Inflammatory macrophage treated with lipopolysaccharide for 1 hour (primary cell): ENCODE data around the gene RGS9BP.
"Not testable (repeated sequence)": the region's sequence is repeated elsewhere in the genome, so short reads cannot be mapped to it uniquely, and the experiment has no call there.

ENCODE experiments used
- DNase-seq, 2 donors: peaks; one replicate each; pipeline ENCODE4 v3.0.0-alpha.2; 2020 to 2022

Gene RGS9BP

GRCh38 chr19:32672841-32673240 lies 2.8 kb upstream of the RGS9BP start:
- DNase-seq: no peak

- no peak for DNase-seq
Observed at GRCh38 chr19:32673573-32673972, 2.1 kb upstream of the RGS9BP start.

DNA sequence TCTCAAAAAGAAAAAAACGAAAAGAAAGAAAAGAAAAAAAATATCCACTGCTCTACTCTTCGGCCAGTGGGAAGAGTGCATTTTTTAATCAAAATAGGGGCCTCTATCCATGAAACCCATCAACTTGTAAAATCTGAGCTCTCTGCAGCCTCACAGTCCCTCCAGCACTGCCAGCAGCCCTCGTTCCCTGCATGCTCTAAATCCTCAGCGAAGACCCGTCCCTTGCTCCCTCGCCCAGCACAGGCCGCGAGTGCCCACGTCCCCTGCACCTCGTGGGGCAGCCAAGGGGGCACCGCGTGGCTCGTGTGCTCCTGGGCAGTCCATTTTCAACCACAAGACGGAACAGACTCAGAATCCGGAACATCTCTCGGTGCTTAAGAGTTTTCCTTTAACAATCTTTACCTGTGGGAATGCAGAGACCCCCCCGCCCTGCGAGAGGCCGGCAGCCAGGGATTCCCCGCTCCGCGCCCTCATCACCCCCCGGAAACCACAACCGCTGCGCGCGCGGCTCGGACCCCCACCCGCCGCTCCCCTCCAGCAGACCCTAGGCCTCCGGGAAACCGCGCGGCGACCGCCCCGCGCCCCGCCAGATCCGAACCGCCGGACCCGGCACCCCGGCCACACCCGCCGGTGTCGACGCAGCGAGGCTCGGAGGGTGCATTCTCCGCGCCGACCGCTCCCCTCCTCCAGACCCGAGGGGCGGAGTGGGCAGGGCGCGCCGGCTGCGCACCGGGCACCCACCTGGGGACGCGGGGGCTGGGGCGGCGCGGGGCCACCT lies 1.3 kb upstream of the RGS9BP start:
- DNase-seq: no peak

DNA sequence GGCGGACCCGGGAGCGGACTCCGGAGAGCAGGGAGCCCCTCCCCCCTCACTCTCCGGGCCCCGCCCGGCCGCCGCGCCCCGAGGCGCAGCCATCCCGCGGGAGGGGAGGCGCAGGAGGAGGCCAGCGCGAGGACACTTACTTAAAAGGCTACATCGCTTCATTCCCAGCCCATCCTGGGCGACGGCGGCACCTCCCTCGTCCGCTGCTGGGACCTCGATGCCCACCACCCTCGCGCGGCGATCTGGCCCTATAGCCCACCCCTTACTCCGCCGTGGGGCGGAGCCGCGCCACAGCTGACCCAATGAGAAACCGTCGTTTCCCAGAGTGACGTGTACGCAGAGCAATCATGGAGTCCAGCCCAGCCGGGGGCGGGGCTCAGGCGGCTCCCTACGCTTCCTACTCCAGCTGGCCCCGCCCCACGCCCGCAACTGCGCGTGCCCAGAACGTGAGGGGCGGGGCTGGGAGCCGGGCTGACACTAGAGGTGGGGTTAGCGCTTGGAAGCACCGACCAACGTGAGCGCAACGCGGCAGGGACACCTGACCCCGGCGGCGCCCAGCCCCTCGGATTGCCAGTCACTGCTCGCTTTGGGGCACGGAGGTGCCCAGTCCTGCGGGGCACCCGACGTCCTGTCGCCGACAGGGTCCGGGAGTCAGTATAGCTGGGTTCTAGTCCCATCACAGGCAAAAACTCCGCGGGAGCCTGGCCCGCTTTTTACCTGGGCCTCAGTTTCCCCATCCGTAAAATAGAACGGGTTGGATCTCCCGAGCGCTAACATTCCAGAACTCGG lies 523 bp upstream of the RGS9BP start, which contains the start of gene ANKRD27:
TSS of gene ANKRD27 (minus strand) at position 250 of the 789 bp plus-strand sequence. CDS start 16,165 bp downstream, outside the sequence.
- peak; percentile 97 to 99 for DNase-seq

DNA sequence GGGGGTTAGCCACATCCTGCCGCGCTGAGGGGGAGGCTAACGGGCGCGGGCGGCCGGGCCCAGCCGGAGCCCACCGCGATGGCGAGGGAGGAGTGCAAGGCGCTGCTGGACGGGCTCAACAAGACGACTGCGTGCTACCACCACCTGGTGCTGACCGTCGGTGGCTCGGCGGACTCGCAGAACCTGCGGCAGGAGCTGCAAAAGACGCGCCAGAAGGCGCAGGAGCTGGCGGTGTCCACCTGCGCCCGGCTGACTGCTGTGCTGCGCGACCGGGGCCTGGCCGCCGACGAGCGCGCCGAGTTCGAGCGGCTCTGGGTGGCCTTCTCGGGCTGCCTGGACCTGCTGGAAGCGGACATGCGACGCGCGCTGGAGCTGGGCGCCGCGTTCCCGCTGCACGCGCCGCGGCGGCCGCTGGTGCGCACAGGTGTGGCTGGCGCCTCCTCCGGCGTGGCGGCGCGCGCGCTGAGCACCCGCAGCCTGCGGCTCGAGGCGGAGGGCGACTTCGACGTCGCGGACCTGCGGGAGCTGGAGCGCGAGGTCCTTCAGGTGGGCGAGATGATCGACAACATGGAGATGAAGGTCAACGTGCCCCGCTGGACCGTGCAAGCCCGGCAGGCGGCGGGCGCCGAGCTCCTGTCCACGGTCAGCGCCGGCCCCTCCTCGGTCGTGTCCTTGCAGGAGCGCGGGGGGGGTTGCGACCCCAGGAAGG lies 692 bp downstream of the RGS9BP start:
- DNase-seq: no peak

GRCh38 chr19:32676895-32677359 lies 1.3 kb downstream of the RGS9BP start:
- no peak for DNase-seq

DNA sequence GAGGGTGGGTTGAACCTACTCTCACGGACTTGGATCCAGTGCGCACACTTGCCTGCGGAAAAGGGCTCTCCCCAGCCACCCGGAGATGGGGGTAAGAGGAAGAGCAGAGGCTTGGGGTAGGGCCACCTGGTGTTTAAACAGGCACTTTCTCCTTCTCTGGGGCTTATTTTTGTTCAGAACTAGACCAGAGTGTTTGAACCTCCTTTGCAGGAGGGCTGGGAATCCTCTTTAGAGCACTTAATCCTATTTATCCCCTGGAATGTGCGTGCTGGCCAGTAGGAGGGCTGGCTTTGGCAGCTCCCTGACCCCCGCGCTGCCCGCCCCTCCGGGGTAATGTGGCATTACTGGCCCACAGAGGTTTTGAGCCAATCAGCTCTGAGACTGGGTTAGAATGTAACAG lies 2.0 kb downstream of the RGS9BP start:
- no peak for DNase-seq

DNA sequence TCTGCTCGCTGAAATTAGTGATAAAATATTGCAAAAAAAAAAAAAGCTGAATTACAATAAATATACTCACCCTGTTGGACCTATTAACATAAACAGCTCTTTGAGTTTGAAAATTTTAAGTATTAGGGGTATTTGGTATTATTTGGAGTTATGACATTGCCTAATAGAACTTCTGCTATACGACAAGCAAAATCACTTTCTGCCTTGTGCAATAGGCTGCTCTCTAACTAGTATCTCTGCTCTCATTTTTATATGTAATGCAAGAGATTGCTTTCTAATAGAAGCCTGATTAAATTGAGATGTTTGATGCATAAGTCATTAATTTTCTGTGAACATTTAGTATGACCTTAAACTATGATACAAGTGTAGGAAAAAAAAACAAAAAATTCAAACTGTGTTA lies 5.3 kb downstream of the RGS9BP start:
- peak in 1 of 2 donors; percentile 26 for DNase-seq

- DNase-seq: no peak
Observed at GRCh38 chr19:32682317-32682716, 6.7 kb downstream of the RGS9BP start.

- DNase-seq: no peak
Observed at GRCh38 chr19:32686847-32687475, 11.3 kb downstream of the RGS9BP start.

GRCh38 chr19:32687681-32688080 lies 12.0 kb downstream of the RGS9BP start:
- no peak for DNase-seq

- no peak for DNase-seq
Observed at GRCh38 chr19:32688311-32688710, 12.7 kb downstream of the RGS9BP start.

DNA sequence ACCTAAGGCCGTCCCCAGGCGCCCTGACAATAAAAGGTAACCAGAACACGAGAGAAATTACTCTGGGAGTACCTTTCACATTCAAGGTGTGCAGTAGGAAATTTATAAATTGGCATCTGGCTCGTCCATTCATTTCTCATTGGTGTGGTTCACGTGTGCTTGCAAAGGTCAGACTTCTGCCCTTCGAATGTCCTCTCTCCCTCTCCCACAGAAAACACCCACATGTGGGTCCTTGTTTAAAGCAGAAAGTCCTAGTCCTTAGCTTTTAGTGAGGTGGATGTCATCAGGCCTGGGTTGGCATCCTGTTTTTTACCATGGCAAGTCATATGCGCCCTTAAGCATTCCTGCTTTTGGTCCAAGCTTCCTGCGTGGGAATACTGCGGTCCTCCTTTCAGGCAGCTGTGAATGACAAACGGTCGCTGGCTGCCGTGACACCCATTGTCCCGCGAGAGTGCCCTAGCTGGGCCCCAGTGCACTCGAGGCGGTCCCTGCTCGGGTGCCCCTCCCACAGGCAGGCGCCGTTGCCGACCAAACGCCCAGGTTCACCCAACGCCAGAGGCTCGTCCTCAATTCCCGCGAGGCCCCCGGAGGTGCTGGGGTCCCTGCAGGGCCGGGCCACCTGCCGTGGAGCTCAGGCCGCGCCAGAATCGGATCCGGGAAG lies 15.8 kb downstream of the RGS9BP start, which contains the start of gene NUDT19:
TSS of gene NUDT19 (plus strand) at position 531 of the 661 bp plus-strand sequence. CDS start 140 bp downstream, outside the sequence.
- peak; percentile 77 to 78 for DNase-seq

GRCh38 chr19:32691952-32692726 lies 16.5 kb downstream of the RGS9BP start:
- peak; percentile 77 to 89 for DNase-seq

GRCh38 chr19:32692727-32693061 lies 17.0 kb downstream of the RGS9BP start:
- no peak for DNase-seq

DNA sequence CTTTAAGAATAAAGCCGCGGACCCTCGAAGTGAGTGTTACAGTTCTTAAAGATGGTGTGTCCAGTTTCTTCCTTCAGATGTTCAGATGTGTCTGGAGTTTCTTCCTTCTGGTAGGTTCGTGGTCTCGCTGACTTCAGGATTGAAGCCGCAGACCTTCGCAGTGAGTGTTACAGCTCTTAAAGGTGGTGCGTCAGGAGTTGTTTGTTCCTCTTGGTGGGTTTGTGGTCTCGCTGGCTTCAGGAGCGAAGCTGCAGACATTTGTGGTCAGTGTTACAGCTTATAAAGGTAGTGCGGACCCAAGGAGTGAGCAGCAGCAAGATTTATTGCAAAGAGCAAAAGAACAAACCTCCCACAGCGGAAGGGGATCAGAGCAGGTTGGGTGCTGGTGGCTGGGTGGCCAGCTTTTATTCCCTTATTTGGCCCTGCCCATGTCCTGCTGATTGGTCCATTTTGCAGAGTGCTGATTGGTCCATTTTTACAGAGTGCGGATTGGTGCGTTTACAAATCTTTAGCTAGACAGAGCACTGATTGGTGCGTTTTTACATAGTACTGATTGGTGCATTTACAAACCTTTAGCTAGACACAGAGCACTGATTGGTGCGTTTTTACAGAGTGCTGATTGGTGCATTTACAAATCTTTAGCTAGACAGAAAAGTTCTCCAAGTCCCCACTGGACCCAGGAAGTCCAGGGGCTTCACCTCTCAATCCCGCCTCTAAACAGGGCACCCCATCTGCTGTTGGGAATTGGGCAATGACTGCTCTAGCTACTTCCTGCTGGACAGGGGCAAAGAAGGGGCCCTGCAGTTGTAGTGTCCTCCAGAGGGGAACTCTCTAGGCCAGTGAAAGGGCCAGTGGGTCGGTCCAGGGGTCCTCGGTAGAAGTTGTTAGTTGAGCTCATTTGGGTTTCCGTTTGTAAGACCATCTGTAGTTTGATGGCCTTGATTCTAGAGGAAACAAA lies 17.8 kb downstream of the RGS9BP start:
- DNase-seq: peak; percentile 69 to 70

GRCh38 chr19:32694316-32694715 lies 18.7 kb downstream of the RGS9BP start:
- DNase-seq: not testable (repeated sequence)

GRCh38 chr19:32694851-32695250 lies 19.2 kb downstream of the RGS9BP start:
- DNase-seq: not testable (repeated sequence)

DNA sequence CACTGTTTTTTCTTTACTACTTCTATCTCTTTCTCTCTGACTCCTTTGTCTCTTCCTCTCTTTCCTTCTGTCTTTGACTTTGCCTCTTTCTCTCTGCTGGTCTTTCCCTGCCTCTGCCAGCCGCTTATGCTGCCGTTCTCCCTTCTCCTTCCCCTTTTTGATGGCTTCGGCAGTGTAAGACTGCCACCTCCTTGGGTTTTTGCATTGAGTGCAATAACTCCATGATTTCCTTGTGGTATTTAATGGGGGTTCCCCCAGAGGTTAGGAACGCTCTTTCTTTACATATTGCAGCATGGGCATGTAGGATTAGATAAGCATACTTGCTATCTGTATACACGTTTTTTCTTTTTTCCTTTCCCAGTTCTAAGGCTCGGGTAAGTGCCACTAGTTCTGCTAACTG lies 19.9 kb downstream of the RGS9BP start:
- peak; percentile 84 to 91 for DNase-seq

DNA sequence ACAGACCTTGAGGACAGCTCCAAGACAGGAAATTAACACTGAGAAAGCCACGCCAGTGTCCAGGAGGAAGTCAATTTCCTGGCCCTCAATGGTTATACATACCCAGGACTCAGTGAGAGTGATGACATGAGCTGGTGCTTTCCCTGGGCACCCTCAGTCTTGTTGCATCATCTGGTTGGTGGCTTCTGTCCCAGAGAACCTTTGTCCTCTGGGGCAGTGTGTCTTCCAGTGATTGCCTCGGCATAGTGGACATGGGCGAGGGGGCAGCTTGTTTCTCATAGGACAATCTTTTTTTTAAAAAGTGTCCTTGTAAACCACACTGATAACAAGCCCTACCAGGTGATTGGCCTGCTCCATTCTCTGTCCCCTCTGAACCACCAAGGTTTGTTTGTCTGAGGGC lies 21.1 kb downstream of the RGS9BP start:
- peak; percentile 86 to 92 for DNase-seq
